ENCODE data around the gene TPP1. TPM values are rescaled to one million over a fixed set of nuclear protein-coding genes. Genes with fewer than 3 reads are reported as not detected.

Gene TPP1
- total and polyA plus RNA-seq, 10 of the 15 experiments (the other 5 are each of a cell fraction or from before 2014, with no cell fraction given) = 7.5 to 64.6 (median 38.3) TPM

GRCh38 chr11:6640985-6641701 lies 21.9 kb upstream of the TPP1 start (continued):
- TF ChIP-seq ZNF384 (IDR thresholded peaks at IDR 0.05; ENCODE audit: borderline replicate concordance, low read depth, low read length) (no peak), ZNF592 (IDR thresholded peaks at IDR 0.05) (no peak), E2F4 (IDR thresholded peaks at IDR 0.05; ENCODE audit: low read depth, low read length) (no peak), RUNX3 (IDR thresholded peaks at IDR 0.05; ENCODE audit: low read length) (no peak), CBX3 (IDR thresholded peaks at IDR 0.05; ENCODE audit: borderline replicate concordance, low read depth) (no peak)

Data from GM12878 (cell line).